PC-9 (cell line): ENCODE results near the gene DNMT3L. TPM values are rescaled to one million over a fixed set of nuclear protein-coding genes. Genes with fewer than 3 reads are reported as not detected.

Source experiments
- BruUV-seq: library from RNA; stranded (reverse); fragments of 400-500 nt; replicated peaks from 2 replicates; lab custom pipeline; 2021; lab: Mats Ljungman, UMichigan
- CTCF ChIA-PET: fragments of 300-600 bp; sonication (Branson Sonifier 250); formaldehyde crosslinking; loops from one replicate; lab custom pipeline; 2022; ENCODE audit warnings: antibody characterized with exemption; lab: Charles Lee
- POLR2A ChIA-PET: fragments of 300-600 bp; sonication (Branson Sonifier 250); formaldehyde crosslinking; loops from one replicate; lab custom pipeline; 2022; ENCODE audit warnings: antibody characterized with exemption; ENCODE audit not compliant: unreplicated experiment; lab: Charles Lee
- DNase-seq, 2 experiments: peaks; one replicate each; pipeline versions ENCODE4 v3.0.0 to v3.0.0-alpha.2; 2015 to 2022; ENCODE audit warnings: mixed read lengths in 1 of 2
- H2AFZ ChIP-seq: fragments of 200-600 bp; sonication (generic); 2 replicates; pipeline ENCODE4 v1.8.1; 2017; ENCODE audit warnings: antibody characterized with exemption
- H3F3A ChIP-seq: fragments of 200-600 bp; sonication (generic); 2 replicates; pipeline ENCODE4 v1.8.1; 2017; ENCODE audit warnings: antibody characterized with exemption, mild to moderate bottlenecking, low read depth; ENCODE audit not compliant: insufficient read depth
- H3K27ac ChIP-seq: fragments of 200-600 bp; sonication (generic); 2 replicates; pipeline ENCODE4 v1.6.1; 2016; ENCODE audit warnings: mixed run types
- H3K27me3 ChIP-seq: fragments of 200-600 bp; sonication (generic); 2 replicates; pipeline ENCODE4 v1.6.1; 2016; ENCODE audit warnings: low read depth, mixed run types; ENCODE audit not compliant: insufficient read depth
- H3K36me3 ChIP-seq: fragments of 200-600 bp; sonication (generic); 2 replicates; pipeline ENCODE4 v1.6.1; 2016; ENCODE audit warnings: low read depth, mixed run types
- H3K4me1 ChIP-seq: fragments of 200-600 bp; sonication (generic); replicated peaks from 2 replicates; pipeline ENCODE4 v1.6.1; 2016; ENCODE audit warnings: mixed run types; ENCODE audit not compliant: insufficient read depth
- H3K4me2 ChIP-seq: fragments of 200-600 bp; sonication (generic); 2 replicates; pipeline ENCODE4 v1.6.1; 2017; ENCODE audit warnings: mixed run types
- H3K4me3 ChIP-seq: fragments of 200-600 bp; sonication (generic); 2 replicates; pipeline ENCODE4 v1.6.1; 2016; ENCODE audit warnings: mixed run types
- H3K79me2 ChIP-seq: fragments of 200-600 bp; sonication (generic); 2 replicates; pipeline ENCODE4 v1.6.1; 2017; ENCODE audit warnings: low read depth, mixed run types
- H3K9me2 ChIP-seq: fragments of 200-600 bp; sonication (generic); 2 replicates; pipeline ENCODE4 v1.8.1; 2017; ENCODE audit warnings: mild to moderate bottlenecking; ENCODE audit not compliant: insufficient read depth
- H3K9me3 ChIP-seq: fragments of 200-600 bp; sonication (generic); 2 replicates; pipeline ENCODE4 v1.8.1; 2016; ENCODE audit warnings: low read depth; ENCODE audit not compliant: insufficient read depth
- H4K20me1 ChIP-seq: fragments of 200-600 bp; sonication (generic); 2 replicates; pipeline ENCODE4 v1.8.1; 2017; ENCODE audit not compliant: insufficient read depth
- EZH2 ChIP-seq: fragments of 200-600 bp; sonication (generic); IDR thresholded peaks from 2 replicates; pipeline ENCODE4 v1.8.0; 2017; ENCODE audit warnings: antibody characterized with exemption, low read depth
- intact Hi-C: fragments of 100-400 bp; cut with micrococcal nuclease; formaldehyde crosslinking; loops from one replicate; pipeline ENCODE4 v1.10.0; 2022; ENCODE audit not compliant: unreplicated experiment
- total RNA-seq: library from RNA; stranded (reverse); gene quantifications from 2 replicates; pipeline ENCODE4 v1.2.3, GENCODE V29; 2021
- TF ChIP-seq, protein P1 (sequence below): fragments of 200-600 bp; sonication (generic); conservative IDR thresholded peaks from 2 replicates; pipeline ENCODE4 v1.6.1; 2017; ENCODE audit warnings: mixed run types, antibody characterized with exemption, mild to moderate bottlenecking, moderate library complexity

The DNMT3L gene
- total RNA-seq, 1 experiment from 2014 or later: not detected

DNA sequence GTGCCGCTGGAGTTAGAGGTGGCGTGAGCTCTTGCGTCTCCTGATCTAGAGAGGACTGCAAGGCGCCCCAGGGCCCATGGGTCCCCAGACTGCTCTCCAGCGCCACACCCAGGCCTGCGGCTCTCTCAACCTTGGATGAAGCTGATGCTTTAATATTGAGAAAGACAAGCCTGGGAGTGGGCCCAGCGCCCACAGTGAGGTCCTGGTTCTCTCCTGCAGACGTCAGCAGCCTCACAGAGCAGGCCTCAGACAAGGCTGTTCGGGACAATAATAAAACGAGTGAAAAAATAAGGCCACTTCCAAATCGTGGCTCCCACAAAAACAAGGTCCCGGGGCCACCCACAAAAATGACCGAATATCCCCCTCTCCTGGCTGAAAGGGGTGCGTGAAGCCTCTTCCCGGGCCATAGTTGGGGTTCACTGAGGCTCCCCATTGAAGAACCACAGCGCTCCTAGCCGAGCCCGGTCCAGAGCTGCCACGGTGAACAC lies 6.0 kb upstream of the DNMT3L start:
- H2AFZ ChIP-seq: no peak overlapping the region
- no peaks in the 10 kb centered on the region for H3K9me3 ChIP-seq
- no peaks in the 10 kb centered on the region for H3K27me3 ChIP-seq
- no peak overlapping the region for H3K27ac ChIP-seq
- no peaks in the 10 kb centered on the region for H3K79me2 ChIP-seq
- TF ChIP-seq, protein P1, sequence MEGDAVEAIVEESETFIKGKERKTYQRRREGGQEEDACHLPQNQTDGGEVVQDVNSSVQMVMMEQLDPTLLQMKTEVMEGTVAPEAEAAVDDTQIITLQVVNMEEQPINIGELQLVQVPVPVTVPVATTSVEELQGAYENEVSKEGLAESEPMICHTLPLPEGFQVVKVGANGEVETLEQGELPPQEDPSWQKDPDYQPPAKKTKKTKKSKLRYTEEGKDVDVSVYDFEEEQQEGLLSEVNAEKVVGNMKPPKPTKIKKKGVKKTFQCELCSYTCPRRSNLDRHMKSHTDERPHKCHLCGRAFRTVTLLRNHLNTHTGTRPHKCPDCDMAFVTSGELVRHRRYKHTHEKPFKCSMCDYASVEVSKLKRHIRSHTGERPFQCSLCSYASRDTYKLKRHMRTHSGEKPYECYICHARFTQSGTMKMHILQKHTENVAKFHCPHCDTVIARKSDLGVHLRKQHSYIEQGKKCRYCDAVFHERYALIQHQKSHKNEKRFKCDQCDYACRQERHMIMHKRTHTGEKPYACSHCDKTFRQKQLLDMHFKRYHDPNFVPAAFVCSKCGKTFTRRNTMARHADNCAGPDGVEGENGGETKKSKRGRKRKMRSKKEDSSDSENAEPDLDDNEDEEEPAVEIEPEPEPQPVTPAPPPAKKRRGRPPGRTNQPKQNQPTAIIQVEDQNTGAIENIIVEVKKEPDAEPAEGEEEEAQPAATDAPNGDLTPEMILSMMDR: peak; percentile 24; the same call in 1 of the 2 replicates
- TF ChIP-seq EZH2: no peak
- no TSS peak for BruUV-seq
- no peaks in the 10 kb centered on the region for H3F3A ChIP-seq
- ChIA-PET CTCF (interaction anchor here (0.5 to 0.6 kb wide), 2 partner anchors 9 to 30 kb away, joined by 3 read pairs; no protein-coding TSS in a partner anchor), POLR2A (no interaction called here)
- H3K36me3 ChIP-seq: no peaks in the 10 kb centered on the region
- H3K4me1 ChIP-seq: no peaks in the 10 kb centered on the region
- no peaks in the 10 kb centered on the region for H3K9me2 ChIP-seq
- H3K4me2 ChIP-seq: no peak overlapping the region
- DNase-seq: no peak
- no peak overlapping the region for H3K4me3 ChIP-seq
- H4K20me1 ChIP-seq: no peaks in the 10 kb centered on the region
- intact Hi-C loops: no loop called here

DNA sequence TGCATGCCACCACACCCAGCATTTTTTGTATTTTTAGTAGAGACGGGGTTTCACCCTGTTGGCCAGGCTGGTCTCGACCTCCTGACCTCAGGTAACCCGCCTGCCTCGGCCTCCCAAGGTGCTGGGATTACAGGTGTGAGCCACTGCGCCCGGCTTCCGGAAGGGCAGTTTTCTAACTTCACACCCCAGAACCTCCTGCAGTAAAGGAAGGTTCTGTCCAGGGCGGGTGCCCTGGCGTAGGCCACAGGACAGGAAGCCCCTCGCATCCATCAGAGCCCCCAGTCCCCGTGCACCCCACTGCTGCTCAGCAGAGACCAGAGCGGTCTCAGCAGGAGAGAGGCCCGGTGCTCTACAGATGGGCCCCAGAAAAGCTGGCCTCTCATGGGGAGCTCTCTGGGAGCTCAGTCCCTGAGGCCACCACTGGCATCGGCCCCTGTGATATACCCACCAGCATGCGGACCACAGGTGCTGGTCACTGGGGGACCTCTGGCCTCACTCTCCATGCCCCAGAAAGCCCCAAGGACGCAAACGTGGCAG lies 4.1 kb upstream of the DNMT3L start:
- no peaks in the 10 kb centered on the region for H3K4me1 ChIP-seq
- TF ChIP-seq, protein P1: no peak
- no peak for TF ChIP-seq EZH2
- no peak overlapping the region for H3K4me3 ChIP-seq
- no TSS peak for BruUV-seq
- no peak for DNase-seq
- POLR2A ChIA-PET: no interaction called here
- H3K9me3 ChIP-seq: no peaks in the 10 kb centered on the region
- no peaks in the 10 kb centered on the region for H3F3A ChIP-seq
- H3K79me2 ChIP-seq: no peaks in the 10 kb centered on the region
- H3K27ac ChIP-seq: no peak overlapping the region
- no peaks in the 10 kb centered on the region for H3K36me3 ChIP-seq
- no peaks in the 10 kb centered on the region for H3K9me2 ChIP-seq
- H3K27me3 ChIP-seq: no peaks in the 10 kb centered on the region
- CTCF ChIA-PET: no interaction called here
- intact Hi-C loops: no loop called here
- no peaks in the 10 kb centered on the region for H4K20me1 ChIP-seq
- H2AFZ ChIP-seq: no peak overlapping the region
- H3K4me2 ChIP-seq: no peak overlapping the region

DNA sequence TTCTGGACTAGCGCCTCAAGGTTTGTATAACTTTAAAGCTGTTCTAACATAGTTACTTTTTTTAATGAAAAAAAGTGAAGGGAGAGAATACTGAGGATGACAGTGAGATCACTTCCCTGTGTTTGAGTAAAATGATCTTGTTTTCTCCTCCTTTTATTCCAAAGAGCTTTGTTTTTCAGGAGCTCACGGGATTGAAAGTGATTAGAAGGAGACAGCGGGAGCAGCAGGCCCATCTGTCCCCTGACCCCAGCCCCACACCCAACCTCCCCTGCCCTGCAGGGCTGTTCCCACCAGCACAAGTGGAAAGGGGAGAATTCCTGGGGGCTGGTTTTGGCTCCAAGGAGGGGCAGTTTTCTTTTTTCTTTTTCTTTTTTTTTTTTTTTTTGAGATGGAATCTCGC lies 2.1 kb upstream of the DNMT3L start:
- no peak for DNase-seq
- Histone ChIP-seq H3K4me3 (no peak overlapping the region), H3K4me2 (no peak overlapping the region), H3K27ac (no peak overlapping the region), H3K9me2 (no peaks in the 10 kb centered on the region), H2AFZ (no peak overlapping the region), H3K9me3 (no peaks in the 10 kb centered on the region), H3F3A (no peaks in the 10 kb centered on the region), H4K20me1 (no peaks in the 10 kb centered on the region), H3K36me3 (no peaks in the 10 kb centered on the region), H3K4me1 (no peaks in the 10 kb centered on the region), H3K27me3 (no peaks in the 10 kb centered on the region), H3K79me2 (no peaks in the 10 kb centered on the region)
- ChIA-PET POLR2A (no interaction called here), CTCF (no interaction called here)
- TF ChIP-seq EZH2: no peak
- BruUV-seq: no TSS peak
- intact Hi-C loops: no loop called here
